Smooth muscle cell (in vitro differentiated cells): ENCODE results near the gene SLC29A1. TPM values are rescaled to one million over a fixed set of nuclear protein-coding genes. Genes with fewer than 3 reads are reported as not detected.

Experiments used
- DNase-seq: peaks from one replicate; lab custom pipeline; 2025; ENCODE audit not compliant: unreplicated experiment; lab: John Stamatoyannopoulos, UW
- H2AFZ ChIP-seq: fragments of 200-600 bp; sonication (generic); 2 replicates; pipeline ENCODE4 v1.6.0; 2016; ENCODE audit warnings: antibody characterized with exemption, low read depth, mild to moderate bottlenecking
- H3F3A ChIP-seq: fragments of 200-600 bp; sonication (generic); 2 replicates; pipeline ENCODE4 v1.6.0; 2017; ENCODE audit warnings: antibody characterized with exemption, low read depth
- H3K27ac ChIP-seq: fragments of 200-600 bp; sonication (generic); 2 replicates; pipeline ENCODE4 v1.5.1; 2016; ENCODE audit warnings: low read depth, mild to moderate bottlenecking
- H3K27me3 ChIP-seq: fragments of 200-600 bp; sonication (generic); 2 replicates; pipeline ENCODE4 v1.6.1; 2016; ENCODE audit warnings: low read depth, mild to moderate bottlenecking
- H3K36me3 ChIP-seq: fragments of 200-600 bp; sonication (generic); 2 replicates; pipeline ENCODE4 v1.5.1; 2016; ENCODE audit warnings: low read depth
- H3K4me1 ChIP-seq: fragments of 200-600 bp; sonication (generic); 2 replicates; pipeline ENCODE4 v1.5.1; 2016; ENCODE audit warnings: low read depth
- H3K4me2 ChIP-seq: fragments of 200-600 bp; sonication (generic); 2 replicates; pipeline ENCODE4 v1.6.0; 2016; ENCODE audit warnings: mild to moderate bottlenecking
- H3K4me3 ChIP-seq: fragments of 200-600 bp; sonication (generic); 2 replicates; pipeline ENCODE4 v1.5.1; 2016; ENCODE audit warnings: mild to moderate bottlenecking
- H3K79me2 ChIP-seq: fragments of 200-600 bp; sonication (generic); 2 replicates; pipeline ENCODE4 v1.6.0; 2016; ENCODE audit warnings: low read depth, mild to moderate bottlenecking
- H3K9ac ChIP-seq: fragments of 200-600 bp; sonication (generic); 2 replicates; pipeline ENCODE4 v1.6.0; 2016; ENCODE audit warnings: low read depth
- H3K9me3 ChIP-seq: fragments of 200-600 bp; sonication (generic); replicated peaks from 2 replicates; pipeline ENCODE4 v1.5.1; 2016; ENCODE audit warnings: low read depth
- H4K20me1 ChIP-seq: fragments of 200-600 bp; sonication (generic); 2 replicates; pipeline ENCODE4 v1.6.0; 2016; ENCODE audit warnings: low read depth
- WGBS: methylation state at CpG from one replicate; pipeline ENCODE4 v1.1.7; 2016; ENCODE audit warnings: low lambda C conversion rate; 5-methylcytosine and 5-hydroxymethylcytosine counted together
- polyA plus RNA-seq: library from polyadenylated mRNA; unstranded; fragments of >200 nt; fragmentation: Nextera tagmentation; extraction: Ambion mirVana; gene quantifications from 2 replicates; pipeline ENCODE4 v1.2.1, GENCODE V29; 2016
- total RNA-seq: library from RNA; depleted of rRNA; stranded (reverse); fragments of >200 nt; gene quantifications from 2 replicates; pipeline ENCODE4 v1.2.3, GENCODE V29; 2014
- TF ChIP-seq, protein P1 (sequence below): fragments of 200-600 bp; sonication (generic); IDR thresholded peaks from 2 replicates; pipeline ENCODE4 v1.5.1; 2017; ENCODE audit warnings: borderline replicate concordance, mild to moderate bottlenecking, antibody characterized with exemption; ENCODE audit not compliant: insufficient read depth, poor library complexity, severe bottlenecking

SLC29A1 gene
- total and polyA plus RNA-seq, 2 experiments from 2014 or later, result 7.4 to 8.0 TPM

DNA sequence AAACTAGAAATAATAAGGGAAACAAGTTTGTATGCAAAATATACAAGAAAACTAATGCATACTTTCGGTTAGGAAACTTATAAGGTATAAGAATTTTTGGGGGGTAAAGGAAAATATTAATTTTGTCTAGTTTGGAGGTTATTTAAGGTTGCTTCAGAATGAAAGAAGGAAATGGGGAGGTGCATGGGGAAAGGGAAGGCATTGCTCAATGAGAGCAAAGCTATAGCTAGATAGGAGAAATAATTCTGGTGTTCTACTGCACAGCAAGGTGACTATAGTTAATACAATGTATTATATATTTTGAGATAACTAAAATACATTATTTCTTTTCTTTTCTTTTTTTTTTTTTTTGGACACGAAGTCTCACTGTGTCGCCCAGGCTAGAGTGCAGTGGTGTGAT is 12.1 kb upstream of the SLC29A1 start:
- Histone ChIP-seq H3F3A (no peaks in the 10 kb centered on the region), H4K20me1 (no peaks in the 10 kb centered on the region), H3K4me3 (no peak overlapping the region), H3K9me3 (no peaks in the 10 kb centered on the region), H3K36me3 (no peaks in the 10 kb centered on the region), H3K27ac (no peak overlapping the region), H3K4me1 (peaks cover 7% of the 10 kb centered on the region), H3K79me2 (no peaks in the 10 kb centered on the region), H3K27me3 (no peaks in the 10 kb centered on the region), H2AFZ (no peak overlapping the region), H3K4me2 (no peak overlapping the region), H3K9ac (no peak overlapping the region)
- WGBS, result 86% methylated on average over 2 of the region's 3 CpGs
- DNase-seq, result no peak
- TF ChIP-seq, protein P1, sequence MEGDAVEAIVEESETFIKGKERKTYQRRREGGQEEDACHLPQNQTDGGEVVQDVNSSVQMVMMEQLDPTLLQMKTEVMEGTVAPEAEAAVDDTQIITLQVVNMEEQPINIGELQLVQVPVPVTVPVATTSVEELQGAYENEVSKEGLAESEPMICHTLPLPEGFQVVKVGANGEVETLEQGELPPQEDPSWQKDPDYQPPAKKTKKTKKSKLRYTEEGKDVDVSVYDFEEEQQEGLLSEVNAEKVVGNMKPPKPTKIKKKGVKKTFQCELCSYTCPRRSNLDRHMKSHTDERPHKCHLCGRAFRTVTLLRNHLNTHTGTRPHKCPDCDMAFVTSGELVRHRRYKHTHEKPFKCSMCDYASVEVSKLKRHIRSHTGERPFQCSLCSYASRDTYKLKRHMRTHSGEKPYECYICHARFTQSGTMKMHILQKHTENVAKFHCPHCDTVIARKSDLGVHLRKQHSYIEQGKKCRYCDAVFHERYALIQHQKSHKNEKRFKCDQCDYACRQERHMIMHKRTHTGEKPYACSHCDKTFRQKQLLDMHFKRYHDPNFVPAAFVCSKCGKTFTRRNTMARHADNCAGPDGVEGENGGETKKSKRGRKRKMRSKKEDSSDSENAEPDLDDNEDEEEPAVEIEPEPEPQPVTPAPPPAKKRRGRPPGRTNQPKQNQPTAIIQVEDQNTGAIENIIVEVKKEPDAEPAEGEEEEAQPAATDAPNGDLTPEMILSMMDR, result no peak

DNA sequence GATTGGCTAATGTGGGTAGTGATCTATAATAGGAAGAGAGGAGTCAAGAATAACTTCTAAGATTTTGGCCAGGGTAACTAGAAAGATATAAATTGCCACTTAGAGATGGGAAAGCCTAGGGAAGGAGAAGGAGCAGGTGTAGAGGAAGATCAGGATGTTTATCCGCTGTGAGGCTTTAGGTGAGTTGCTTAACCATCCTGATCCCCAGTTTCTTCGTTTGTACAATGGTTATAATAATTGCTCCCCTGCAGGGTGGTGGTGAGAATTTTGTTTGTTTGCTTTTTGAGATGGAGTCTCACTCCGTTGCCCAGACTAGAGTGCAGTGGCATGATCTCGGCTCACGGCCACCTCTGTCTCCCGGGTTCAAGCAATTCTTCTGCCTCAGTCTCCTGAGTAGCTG is 9.1 kb upstream of the SLC29A1 start:
- TF ChIP-seq, protein P1, result no peak
- Histone ChIP-seq H3K27ac (no peak overlapping the region), H3K4me2 (no peak overlapping the region), H4K20me1 (no peaks in the 10 kb centered on the region), H3K9me3 (no peaks in the 10 kb centered on the region), H3K4me1 (peaks cover 27% of the 10 kb centered on the region), H3K36me3 (no peaks in the 10 kb centered on the region), H3F3A (peaks cover 3% of the 10 kb centered on the region), H3K9ac (no peak overlapping the region), H3K4me3 (no peak overlapping the region), H3K79me2 (no peaks in the 10 kb centered on the region), H3K27me3 (no peaks in the 10 kb centered on the region), H2AFZ (no peak overlapping the region)
- no peak for DNase-seq
- WGBS, result 94% methylated on average over 6 of the region's 6 CpGs

DNA sequence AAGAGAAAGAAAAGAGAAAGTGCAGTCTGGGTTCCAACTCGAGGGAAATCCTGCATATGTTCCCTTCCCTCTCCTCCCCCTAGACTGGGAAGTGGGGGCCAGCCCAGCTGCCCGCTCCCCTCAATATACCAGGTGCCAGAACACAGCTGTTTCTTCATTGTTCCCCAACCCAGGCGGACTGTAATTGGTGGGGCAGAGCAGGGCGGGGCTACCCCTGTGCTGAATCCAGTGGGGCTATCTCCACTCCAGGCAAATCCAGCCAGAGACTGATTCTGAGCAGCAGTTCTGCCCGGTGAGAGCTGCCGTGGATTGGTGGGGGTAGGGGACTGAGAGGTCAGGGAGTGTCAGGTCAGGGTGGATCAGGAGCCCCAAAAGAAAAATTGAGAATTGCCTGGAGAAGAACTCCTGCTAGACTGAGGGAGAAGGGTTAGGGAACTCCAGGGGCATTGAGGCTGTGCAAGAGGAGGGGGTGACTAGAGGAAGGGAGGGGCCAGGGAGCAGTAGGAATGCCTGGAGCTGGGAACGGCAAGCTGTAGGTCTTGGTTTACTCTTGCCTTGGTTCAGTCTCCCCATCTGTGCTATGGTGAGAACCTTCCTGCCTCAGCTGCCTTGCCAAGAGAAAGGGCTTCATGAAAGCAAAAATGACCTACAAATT is 6.6 kb upstream of the SLC29A1 start, which contains the start of gene MYMX:
MYMX (plus strand) TSS at position 250 of the 655 bp plus-strand sequence. CDS start 546 bp downstream, outside the sequence.
- no peaks in the 10 kb centered on the region for H3K36me3 ChIP-seq
- TF ChIP-seq, protein P1, result no peak
- H3K4me3 ChIP-seq, result no peak within 1 kb of the TSS
- H3K9ac ChIP-seq, result no peak within 1 kb of the TSS
- no peaks in the 10 kb centered on the region for H4K20me1 ChIP-seq
- 47% methylated on average over 7 of the region's 7 CpGs for WGBS
- peaks cover 9% of the 10 kb centered on the region for H3F3A ChIP-seq
- H3K4me1 ChIP-seq, result peaks cover 31% of the 10 kb centered on the region
- no peaks in the 10 kb centered on the region for H3K9me3 ChIP-seq
- H3K4me2 ChIP-seq, result no peak within 1 kb of the TSS
- H3K27ac ChIP-seq, result no peak within 1 kb of the TSS
- no peak for DNase-seq
- H3K27me3 ChIP-seq, result no peaks in the 10 kb centered on the region
- H2AFZ ChIP-seq, result no peak within 1 kb of the TSS
- no peaks in the 10 kb centered on the region for H3K79me2 ChIP-seq
